OCI-LY7 (cell line): ENCODE results near the gene RANBP9.

Source experiments
- CTCF ChIP-seq: fragments of 200-600 bp; sonication (generic); conservative IDR thresholded peaks from 2 replicates; pipeline ENCODE4 v1.5.1; 2014; ENCODE audit warnings: mild to moderate bottlenecking, antibody characterized with exemption, low read length, moderate library complexity, mixed read lengths
- EZH2phosphoT487 ChIP-seq: fragments of 200-600 bp; sonication (generic); IDR thresholded peaks from 2 replicates; pipeline ENCODE4 v1.6.1; 2018; ENCODE audit warnings: low read depth, borderline replicate concordance, mild to moderate bottlenecking, mixed run types, antibody characterized with exemption, low read length, moderate library complexity, mixed read lengths

- no peak for TF ChIP-seq CTCF
- no peak for TF ChIP-seq EZH2phosphoT487
Observed at GRCh38 chr6:13653296-13653695, 58.3 kb downstream of the RANBP9 start.
